Amygdala (tissue), 56 donors: ENCODE data around the gene SERPINA12.
"Not testable (repeated sequence)": the region's sequence is repeated elsewhere in the genome, so short reads cannot be mapped to it uniquely, and the experiment has no call there.

Source experiments
- DNase-seq, 56 donors: peaks; one replicate each; lab custom pipeline; 2025; lab: John Stamatoyannopoulos, UW

The SERPINA12 gene

DNA sequence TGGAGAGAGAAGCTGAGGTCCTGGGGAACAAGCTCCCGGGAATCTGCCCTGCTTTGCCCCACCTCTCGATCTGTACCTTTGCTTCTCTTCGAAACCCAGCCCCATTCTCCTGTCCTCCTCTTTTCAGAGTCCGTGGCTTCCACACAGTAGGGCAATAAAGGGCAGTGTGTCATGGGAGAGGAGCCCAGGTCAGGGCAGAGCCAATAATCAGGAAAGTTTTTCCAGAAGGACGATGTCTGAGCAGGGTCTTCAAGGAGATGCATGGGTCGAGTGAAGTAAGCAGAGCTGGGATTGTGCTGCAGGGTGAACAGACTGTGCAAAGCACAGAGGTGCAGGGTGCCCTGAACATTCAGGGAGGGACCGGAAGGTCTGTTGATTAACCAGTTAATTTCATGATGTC lies 29.9 kb upstream of the SERPINA12 start:
- no peak for DNase-seq

DNA sequence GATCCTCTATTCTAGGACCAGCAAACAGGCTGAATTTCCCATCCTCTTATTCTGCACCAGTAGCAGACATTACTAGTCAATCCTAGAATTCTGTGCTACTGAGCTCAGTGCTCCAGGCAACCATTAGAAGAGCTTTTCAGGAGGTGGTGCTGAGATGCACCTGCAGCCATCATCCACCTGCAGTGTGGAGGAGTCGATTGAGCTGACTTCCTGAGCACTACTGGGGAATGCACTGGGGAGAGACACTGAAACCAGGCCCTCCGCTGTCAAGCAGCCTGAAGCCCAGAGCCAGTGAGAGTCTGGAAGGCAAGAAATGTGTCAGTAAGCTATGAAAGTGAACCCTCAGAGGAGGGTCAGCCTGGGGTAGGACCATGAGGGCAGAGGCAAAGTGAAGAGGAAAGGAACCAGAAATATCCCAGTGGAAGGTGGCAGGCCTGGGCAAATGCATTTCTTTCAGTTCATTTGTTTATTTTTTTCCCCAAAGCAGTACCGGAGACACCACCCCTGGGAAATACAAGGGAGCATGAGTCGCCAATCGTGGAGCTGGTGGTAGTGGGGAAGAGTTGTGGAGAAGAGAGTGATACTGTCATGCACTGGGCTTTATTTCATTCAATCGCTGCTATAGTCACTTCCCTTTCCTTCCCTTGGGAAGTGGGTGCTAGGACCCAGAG lies 28.9 kb upstream of the SERPINA12 start:
- no peak for DNase-seq

DNA sequence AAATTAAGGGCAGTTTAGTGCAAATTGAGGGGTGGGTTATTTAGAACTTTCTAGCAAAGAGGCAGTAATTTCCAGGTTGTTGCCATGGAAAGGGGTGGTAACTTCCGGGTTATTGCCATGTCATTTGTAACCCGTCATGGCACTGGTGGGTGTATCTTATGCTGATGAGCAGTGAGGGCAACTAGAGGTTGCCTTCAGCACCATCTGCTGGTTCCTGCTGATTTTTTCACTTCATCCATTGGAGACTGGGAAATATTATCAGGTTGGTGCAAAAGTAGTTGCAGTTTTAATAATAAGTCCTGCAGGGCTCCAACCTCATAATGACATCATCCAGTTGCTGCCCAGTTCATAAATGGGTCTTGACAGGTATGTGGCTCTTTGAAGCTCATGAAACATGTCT lies 27.6 kb upstream of the SERPINA12 start:
- no peak for DNase-seq

DNA sequence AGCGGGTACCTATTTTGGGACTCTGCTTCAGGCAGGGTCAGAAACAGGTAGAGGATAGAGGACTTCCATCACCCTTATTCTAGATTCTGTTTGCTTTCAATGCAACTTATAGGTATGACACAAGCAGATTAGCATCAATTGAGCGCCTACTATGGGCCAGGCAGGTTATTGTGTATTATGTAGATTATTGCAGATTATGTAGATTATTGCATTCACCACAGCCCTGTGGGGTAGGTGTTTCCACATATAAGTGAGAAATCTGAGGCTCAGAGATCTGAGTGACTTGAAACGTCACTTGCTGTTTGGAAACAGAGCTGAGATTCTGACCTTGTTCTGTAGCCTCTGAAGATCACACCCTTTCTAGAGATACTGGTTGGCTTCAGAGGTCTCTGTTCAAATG lies 26.2 kb upstream of the SERPINA12 start:
- no peak for DNase-seq

DNA sequence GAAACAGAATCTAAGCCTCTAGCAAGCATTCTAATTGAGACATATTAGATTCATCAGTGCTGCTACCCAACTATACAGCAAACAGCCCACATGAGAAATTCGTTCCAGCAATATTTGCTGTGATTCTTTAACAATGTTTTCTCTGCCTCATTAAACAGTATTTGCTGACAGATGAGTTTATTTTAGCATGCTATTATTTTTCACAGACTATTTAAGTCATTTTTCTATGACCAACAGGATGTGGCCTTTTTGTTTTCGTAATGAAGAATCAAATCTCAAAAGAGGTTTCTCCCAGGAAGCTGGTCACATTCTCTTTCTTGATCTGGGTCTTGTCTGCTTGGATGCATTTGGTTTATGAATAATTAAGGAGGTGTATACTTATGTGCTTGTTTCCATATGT lies 23.2 kb upstream of the SERPINA12 start:
- DNase-seq = no peak

DNA sequence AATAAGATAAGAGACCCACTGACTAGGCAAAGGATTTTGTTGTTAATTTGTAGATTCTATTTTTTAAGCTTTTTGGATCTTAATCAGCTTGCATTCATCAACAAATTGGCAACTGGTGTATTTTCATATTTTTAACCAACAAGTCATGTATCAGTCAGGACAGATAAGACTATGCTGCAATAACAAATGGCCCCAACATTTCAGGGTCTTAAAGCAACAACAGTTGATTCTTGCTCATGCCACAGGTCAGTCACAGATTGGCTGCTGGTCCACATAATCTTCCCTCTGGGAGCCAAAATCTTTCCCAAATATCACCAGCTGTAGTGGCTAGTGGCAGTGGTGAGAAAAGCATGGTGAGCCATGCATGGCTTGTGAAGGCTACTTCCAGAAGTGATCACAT lies 21.9 kb upstream of the SERPINA12 start:
- no peak for DNase-seq

DNA sequence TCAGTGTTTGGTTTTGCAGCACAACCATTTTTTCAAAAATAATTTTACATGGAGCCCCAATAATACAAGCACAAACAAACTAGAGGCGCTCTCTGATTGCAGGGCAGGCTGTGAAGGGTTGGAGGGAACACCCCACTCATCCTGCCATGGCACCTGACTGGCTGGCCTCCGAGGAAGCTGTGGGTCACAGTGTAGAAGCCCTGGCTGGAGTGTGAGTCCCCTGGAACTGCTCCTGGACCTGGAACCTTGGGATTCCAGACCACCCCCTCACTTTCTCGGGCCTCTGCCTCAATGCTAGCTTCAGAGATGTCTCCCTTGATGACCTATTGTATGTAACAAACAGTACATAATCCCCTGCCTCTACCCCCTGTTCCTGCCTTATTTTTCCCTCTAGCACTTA lies 14.8 kb upstream of the SERPINA12 start:
- no peak for DNase-seq

DNA sequence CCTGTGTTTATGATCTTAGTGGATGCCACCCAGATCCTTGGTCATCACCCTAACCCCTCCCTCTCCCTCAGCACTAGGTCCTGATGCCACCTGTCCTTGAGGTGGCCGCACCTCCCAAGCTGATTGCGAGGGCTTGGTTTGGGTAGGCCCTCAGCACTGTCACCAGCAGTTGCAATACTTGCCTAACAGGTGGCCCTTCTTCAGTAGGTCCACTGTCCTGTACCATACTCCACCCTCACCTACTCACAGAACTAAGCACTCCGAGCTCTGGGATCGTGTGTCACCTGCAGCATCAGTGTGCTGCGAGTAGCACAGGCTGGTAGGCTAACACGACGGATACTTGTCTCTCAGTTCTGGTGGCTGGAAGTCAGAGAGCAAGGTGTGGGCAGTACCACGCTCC lies 14.0 kb upstream of the SERPINA12 start:
- no peak for DNase-seq

DNA sequence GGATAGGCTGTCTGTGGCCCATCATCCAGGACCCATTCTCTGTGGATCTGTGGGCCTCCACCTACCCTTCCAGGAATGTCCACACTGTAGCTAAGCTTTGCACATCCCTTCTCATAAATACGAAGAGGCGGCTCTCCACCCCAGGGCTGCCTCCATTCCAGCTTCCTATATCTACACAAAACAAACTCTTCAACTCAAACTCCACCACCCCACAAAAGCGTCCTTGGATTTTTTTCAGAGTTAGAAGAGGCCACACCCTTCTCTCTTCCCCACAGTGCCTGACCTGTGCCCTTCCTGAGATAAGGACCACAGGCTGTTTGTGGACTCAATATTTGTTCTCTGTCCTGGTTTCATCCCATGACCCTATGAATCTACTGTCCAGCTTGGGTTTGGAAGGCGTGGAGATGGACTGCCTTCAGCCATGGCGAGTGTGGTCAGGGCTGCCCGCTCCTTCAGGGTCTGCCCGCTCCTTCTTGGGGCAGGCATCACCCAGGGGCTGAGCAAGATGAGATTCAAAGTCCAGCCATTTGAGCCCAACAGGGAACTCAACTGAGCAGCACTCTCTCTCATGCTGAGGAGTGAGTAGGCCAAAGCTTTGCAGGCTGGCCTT lies 13.0 kb upstream of the SERPINA12 start:
- DNase-seq = no peak

DNA sequence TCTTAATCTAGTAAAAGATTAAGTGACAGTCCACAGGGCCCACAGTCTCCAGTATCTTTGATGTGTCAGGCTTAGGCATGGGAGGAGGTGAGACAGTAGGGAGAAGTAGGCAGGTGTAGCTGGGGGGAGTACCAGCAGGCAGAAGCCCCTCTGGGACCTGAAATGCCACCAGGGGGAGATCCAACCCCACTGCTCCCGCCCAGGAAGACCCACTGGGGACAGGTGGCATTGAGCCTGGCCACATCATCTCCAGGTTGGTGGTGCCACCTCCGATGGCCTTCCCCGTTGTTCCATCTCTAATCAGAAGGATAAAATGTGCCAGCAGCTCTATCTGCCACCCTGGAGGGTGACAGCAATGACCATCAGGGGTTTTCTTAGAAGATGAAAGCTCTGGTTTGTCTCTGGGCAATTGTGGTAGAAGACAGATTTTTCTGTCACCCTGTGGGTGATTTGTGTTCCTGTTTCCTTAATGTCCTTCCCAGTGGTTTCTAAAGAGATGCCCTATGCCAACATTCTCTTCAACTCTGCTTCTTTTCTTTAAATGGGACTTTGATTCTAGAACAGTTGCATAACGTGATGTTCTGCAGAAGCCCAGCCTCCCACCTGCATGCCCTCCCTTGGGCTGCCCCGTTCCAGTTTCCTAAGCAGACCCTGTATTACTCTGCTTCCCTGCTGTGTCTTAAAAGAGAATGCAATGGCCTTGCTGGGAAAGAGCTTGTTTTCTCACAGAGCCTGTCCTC lies 12.3 kb upstream of the SERPINA12 start:
- DNase-seq = no peak

DNA sequence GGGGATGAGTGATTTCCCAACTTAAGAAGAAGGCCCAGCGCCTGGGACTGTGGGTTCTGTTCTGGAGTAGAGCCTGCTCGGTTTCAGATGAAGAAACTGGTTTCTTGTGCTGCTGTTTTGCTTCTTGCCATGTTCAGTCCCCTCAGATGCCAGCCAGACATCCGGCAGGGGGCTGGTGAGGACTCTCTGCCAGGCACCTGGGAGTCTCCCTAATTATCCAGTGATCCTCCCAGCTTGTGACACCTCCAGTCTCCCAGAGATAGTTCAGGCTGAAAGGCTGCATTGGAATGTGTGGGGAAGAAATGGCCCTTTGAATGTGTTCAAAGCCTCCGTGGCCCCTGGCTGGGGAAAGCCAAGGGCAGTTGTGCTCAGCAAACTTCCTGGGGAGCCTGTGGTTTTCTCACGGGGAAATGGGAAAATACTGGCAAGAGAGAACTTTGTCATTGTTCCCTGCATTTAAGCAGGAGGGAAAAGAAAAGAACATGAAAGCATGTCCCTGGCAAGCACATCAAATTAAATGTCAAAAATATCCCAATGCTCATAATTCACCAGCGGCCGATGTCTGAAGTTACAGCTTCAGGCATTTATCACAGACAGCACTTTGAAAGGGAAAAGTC lies 8.5 kb upstream of the SERPINA12 start:
- DNase-seq = no peak

DNA sequence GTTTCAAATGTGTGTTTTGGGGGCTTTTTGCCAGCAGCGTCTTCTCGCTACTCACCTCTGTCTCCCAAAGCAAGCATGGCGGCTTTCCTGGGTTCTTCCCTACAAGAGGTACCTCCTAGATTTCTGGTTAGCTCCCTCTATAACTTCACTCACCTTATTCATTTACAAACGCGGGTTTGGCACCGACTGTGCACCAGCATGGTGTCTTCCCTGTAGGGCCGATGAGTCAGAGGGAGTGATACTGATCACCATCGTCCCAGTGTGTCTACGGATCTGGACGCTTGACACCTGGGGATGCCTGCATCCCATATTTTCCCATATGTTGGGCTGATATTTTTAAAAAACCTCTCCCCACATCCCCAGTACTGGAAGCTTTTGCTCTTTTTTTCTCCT lies 8.0 kb upstream of the SERPINA12 start:
- no peak for DNase-seq

DNA sequence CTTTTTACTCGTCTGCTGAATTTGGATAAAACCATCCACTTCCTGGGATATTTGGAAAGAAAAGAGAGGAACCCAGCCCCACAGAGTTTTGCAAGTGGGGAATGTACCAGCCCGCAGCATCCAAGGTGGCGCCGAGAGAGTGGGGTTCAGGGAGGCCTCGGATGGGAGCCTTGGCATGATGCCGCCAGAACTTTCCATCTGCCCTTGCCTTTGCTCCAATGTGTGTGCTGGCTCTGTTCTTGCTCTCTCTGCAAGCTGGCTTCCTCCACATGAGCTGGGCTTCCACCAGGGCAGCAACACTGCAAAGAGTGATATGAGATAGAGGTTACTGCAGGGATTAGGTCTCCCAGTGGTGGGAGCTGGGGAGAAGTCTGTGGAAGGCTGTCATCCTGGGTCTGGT lies 6.6 kb upstream of the SERPINA12 start:
- DNase-seq = no peak

DNA sequence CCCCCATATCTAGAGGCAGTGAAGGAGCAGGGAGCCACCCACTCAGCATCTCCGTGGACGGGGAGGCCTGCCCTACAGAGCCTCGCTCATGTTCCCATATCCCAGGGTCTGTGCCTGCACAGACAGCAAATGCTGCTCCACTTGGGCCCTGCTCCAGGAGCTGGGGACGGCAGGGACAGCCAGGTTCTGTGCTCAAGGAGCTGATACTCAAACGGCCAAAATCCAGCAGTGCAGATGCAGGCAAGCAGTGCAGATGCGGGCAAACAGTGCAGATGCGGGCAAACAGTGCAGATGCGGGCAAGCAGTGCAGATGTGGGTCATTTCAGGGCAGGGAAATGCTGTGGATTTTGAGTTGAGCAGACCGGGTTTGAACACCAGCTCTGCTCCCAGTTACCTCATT lies 6.2 kb upstream of the SERPINA12 start:
- no peak for DNase-seq

DNA sequence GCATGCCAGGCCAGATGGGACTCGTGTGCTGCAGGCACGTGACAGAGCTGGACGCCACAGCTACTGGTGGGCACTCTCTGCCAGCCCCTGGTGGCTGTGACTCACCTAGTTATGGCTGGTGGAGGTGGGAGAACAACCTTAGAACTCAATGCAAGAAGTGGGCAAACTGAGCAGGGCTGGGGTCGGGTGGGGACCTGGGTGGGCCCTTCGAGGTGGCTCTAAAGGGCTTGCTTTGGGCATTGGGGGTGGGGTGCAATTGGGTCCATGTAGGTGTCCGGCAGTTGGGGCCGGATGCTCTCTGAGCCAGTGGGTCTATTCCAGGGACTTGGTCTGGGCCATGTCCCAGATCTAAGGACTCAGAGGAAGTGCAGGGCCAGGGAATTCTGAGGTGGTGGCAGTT lies 5.1 kb upstream of the SERPINA12 start:
- no peak for DNase-seq

DNA sequence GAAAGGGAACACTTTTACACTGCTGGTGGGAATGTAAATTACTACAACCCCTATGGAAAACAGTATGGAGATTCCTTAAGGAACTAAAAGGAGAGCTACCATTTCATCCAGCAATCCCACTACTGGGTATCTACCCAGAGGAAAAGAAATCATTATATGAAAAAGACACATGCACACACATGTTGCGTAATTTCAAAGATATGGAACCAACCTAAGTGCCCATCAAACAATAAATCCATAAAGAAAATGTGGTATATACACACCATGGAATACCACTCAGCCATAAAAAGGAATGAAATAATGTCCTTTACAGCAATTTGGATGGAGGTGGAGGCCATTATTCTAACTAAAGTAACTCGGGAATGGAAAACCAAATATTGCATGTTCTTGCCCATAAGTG lies 1.2 kb upstream of the SERPINA12 start:
- not testable (repeated sequence) for DNase-seq

DNA sequence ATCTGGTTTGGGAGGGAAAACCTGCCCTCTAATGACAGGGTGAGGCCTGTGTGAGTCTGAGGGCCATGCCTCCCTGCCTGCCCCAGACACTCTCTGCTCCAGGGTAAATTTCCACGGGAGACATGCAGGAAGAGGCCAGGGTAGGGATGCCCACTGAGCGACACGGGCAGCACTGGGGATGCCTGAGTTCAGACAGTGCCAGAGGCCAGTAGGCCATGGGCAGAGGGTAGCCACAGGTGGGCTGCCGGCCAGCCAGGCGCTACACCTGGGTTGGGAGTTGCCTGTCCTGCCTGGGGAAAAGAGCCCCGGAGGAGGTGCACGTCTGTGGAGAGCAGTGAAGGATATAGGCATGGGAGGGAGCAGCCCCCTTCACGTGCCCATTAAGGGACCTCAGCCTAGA lies 3.6 kb downstream of the SERPINA12 start:
- no peak for DNase-seq

DNA sequence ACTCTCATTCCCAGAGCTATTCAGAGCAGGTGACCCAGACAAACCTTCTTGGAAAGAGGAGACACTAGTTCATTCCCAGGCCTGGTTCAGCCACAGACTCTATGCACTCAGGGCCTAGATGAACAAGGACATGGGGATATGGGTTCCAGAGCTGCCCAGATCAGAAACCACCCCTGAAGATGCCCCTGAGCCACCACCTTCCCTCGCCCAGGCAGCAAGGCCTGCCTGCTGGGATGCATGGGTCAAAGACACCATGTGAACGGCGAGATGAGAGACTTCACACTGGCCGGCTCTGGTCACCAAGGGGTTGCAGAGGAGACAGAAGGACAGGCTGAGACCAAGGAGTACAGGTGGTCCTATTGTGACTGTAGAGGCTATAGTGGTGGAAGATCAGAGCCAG lies 4.1 kb downstream of the SERPINA12 start:
- DNase-seq = no peak

DNA sequence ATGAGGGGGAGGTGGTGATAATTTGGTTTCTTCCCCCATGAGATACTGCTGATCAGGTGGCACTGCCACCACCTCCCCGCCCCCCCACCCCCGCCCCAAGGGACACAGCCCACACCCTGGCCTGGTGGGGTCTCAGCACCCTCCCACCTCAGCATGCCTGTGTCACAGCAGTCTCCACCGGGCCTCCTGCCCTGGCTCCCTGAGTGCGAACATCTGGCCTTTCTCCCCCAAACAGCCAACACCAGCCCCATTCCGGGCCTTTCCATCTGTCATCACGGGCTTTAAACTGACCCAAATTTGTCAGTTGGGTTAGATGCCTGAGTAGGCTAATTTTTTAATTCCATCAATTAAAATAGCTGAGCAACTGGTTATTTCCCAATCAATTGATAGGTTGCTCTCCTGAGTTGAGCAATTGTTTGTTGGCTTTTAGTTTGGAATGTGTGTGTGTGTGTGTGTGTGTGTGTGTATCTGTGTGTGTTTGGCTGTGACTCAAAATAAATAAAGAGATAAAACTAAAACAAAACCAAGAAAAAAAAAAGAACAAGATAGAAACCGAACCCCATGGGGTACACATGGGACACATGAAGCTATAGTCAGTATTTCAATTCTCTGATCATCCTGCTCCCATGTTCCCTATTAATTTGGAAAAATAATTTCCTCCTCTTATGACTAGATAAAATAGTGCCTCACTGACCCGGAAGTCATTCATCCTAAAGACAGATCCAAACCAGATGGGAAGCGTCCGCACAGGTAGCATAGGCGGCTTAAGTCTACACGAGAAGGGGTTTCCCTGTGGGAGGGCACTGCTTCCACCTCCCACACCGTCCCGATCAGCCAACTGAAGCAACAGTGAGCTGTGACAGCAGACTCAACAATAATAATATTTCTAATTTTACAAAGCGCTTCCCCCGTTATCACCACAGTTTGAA lies 7.4 kb downstream of the SERPINA12 start:
- DNase-seq = no peak

DNA sequence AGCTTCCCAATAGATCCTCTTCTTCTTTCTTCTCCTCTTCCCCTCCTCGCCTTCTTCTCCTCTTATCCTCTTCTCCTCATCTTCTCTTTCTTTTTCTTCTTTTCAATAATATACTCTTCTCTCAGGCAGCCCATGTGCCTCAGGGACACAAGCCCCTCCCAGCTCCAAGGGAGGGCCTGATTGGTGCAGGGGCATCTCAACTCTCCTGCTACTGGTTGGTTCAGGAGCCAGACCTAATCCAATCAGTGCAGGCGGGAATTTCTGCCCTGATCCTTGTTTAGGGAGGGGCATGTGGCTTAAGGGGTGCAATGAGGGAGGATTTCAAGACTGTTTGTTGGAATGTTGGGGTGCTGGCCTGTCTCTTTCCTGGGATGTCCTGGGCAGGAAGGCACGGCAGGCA lies 9.0 kb downstream of the SERPINA12 start:
- DNase-seq = no peak

DNA sequence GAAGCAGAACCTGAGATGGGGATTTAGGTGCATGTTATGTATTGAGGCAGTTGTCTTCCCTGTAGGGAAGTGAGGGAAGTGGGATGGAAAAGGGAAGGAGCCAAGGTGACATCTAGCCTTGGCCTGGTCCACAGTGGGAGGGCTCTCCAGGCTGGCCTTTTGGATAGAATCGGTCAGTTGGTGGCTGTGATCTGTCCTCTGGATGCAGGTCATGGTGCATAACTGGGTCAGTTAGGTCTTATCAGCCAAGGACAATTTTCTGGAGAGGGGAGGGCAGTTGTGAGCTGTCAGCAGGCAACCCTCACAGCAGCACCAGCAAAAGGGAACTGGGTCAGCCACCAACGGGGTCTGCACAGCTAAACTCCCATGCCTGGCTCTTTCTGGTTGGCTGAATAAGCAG lies 9.6 kb downstream of the SERPINA12 start:
- no peak for DNase-seq
